B cell (primary cell): ENCODE measurements around the gene PDE4B. TPM values are rescaled to one million over a fixed set of nuclear protein-coding genes. Genes with fewer than 3 reads are reported as not detected.
"Not testable (repeated sequence)": the region's sequence is repeated elsewhere in the genome, so short reads cannot be mapped to it uniquely, and the experiment has no call there.

Source experiments
- ATAC-seq: fragments of 200-7000 bp; cut with Tn5 transposase; one replicate; pipeline ENCODE4 v1.10.0; 2021; ENCODE audit warnings: low read depth, mild to moderate bottlenecking, moderate number of reproducible peaks, moderate library complexity
- CTCF ChIA-PET: fragments of 350-600 bp; sonication (Branson Sonifier 250); formaldehyde crosslinking; loops from one replicate; lab custom pipeline; 2021; ENCODE audit warnings: antibody characterized with exemption, inconsistent platforms; lab: Charles Lee
- POLR2A ChIA-PET: fragments of 350-600 bp; sonication (Branson Sonifier 250); formaldehyde crosslinking; loops from one replicate; lab custom pipeline; 2021; ENCODE audit warnings: antibody characterized with exemption; lab: Charles Lee
- DNase-seq: peaks from one replicate; pipeline ENCODE4 v3.0.0; 2013
- H2AFZ ChIP-seq: 2 replicates; pipeline ENCODE4 v1.6.1; 2012; ENCODE audit warnings: mild to moderate bottlenecking, low read depth, low read length; ENCODE audit not compliant: insufficient read depth, poor library complexity, severe bottlenecking
- H3K27ac ChIP-seq, 2 donors: 1 replicate in 1 of 2; 2 replicates in 1 of 2; pipeline ENCODE4 v1.5.1; 2012 to 2013; ENCODE audit warnings: low read length in 2 of 2, mild to moderate bottlenecking in 2 of 2, moderate library complexity in 1 of 2
- H3K27me3 ChIP-seq, 4 experiments: fragments of 200-600 bp in 1 of 4; sonication (generic) in 1 of 4; replicated peaks in 1 of 4; 1 replicate in 2 of 4; 2 replicates in 2 of 4; pipeline versions ENCODE4 v1.6.1 to v1.7.0; 2013 to 2016; ENCODE audit warnings: low read length in 3 of 4, mild to moderate bottlenecking in 2 of 4, mixed read lengths in 1 of 4, moderate library complexity in 1 of 4; ENCODE audit not compliant: insufficient read depth in 4 of 4, control insufficient read depth in 3 of 4; ENCODE audit errors: control extremely low read depth in 1 of 4
- H3K36me3 ChIP-seq, 2 experiments: replicated peaks in 1 of 2; 1 replicate in 1 of 2; 2 replicates in 1 of 2; pipeline versions ENCODE4 v1.6.1 to v1.7.1; 2013; ENCODE audit warnings: low read length in 1 of 2; ENCODE audit not compliant: insufficient read depth in 2 of 2, control insufficient read depth in 1 of 2; ENCODE audit errors: control extremely low read depth in 1 of 2, extremely low read depth in 1 of 2
- H3K4me1 ChIP-seq, 2 donors: fragments of 200-600 bp in 1 of 2; sonication (generic) in 1 of 2; 1 replicate in 1 of 2; 2 replicates in 1 of 2; pipeline versions ENCODE4 v1.5.1 to v1.6.1; 2013 to 2017; ENCODE audit warnings: low read length in 2 of 2; ENCODE audit not compliant: control insufficient read depth in 2 of 2, insufficient read depth in 2 of 2
- H3K4me2 ChIP-seq: replicated peaks from 2 replicates; pipeline ENCODE3; 2012; ENCODE audit warnings: mild to moderate bottlenecking, low read depth, low read length; ENCODE audit not compliant: poor library complexity, severe bottlenecking
- H3K4me3 ChIP-seq, 5 experiments: fragments of 200-600 bp in 1 of 5; sonication (generic) in 1 of 5; 1 replicate in 3 of 5; 2 replicates in 2 of 5; pipeline versions ENCODE4 v1.5.1 to v1.7.0; 2011 to 2016; ENCODE audit warnings: low read length in 4 of 5, mild to moderate bottlenecking in 4 of 5, low read depth in 2 of 5, control low read depth in 1 of 5, moderate library complexity in 1 of 5; ENCODE audit not compliant: insufficient read depth in 1 of 5; ENCODE audit errors: control extremely low read depth in 1 of 5, extremely low read depth in 1 of 5
- H3K79me2 ChIP-seq: fragments of 200-600 bp; sonication (generic); one replicate; pipeline ENCODE4 v1.6.0; 2016; ENCODE audit warnings: low read length; ENCODE audit not compliant: control insufficient read depth, insufficient read depth
- H3K9ac ChIP-seq: fragments of 200-600 bp; sonication (generic); 2 replicates; pipeline ENCODE4 v1.6.1; 2017; ENCODE audit warnings: mild to moderate bottlenecking, low read length, moderate library complexity
- H3K9me3 ChIP-seq, 3 donors: one replicate each; pipeline versions ENCODE4 v1.6.1 to v1.7.1; 2013; ENCODE audit warnings: low read length in 2 of 3; ENCODE audit not compliant: control insufficient read depth in 2 of 3, insufficient read depth in 1 of 3; ENCODE audit errors: control extremely low read depth in 1 of 3
- H4K20me1 ChIP-seq: 2 replicates; pipeline ENCODE4 v1.6.0; 2012; ENCODE audit warnings: mild to moderate bottlenecking, low read length; ENCODE audit not compliant: insufficient read depth, control insufficient read depth, poor library complexity, severe bottlenecking
- H3K27ac Mint-ChIP-seq: one replicate; pipeline ENCODE4 v1.8.0; 2021; ENCODE audit warnings: mixed read lengths
- H3K27me3 Mint-ChIP-seq: one replicate; pipeline ENCODE4 v1.8.0; 2021; ENCODE audit warnings: mixed read lengths
- H3K4me1 Mint-ChIP-seq: one replicate; pipeline ENCODE4 v1.8.0; 2021; ENCODE audit warnings: mixed read lengths
- H3K4me3 Mint-ChIP-seq: one replicate; pipeline ENCODE4 v1.8.0; 2021; ENCODE audit warnings: mixed read lengths
- H3K9me3 Mint-ChIP-seq: one replicate; pipeline ENCODE4 v1.8.0; 2022; ENCODE audit warnings: mixed read lengths; ENCODE audit not compliant: insufficient read depth
- EZH2 ChIP-seq: IDR thresholded peaks from 2 replicates; pipeline ENCODE4 v1.6.1; 2012; ENCODE audit warnings: borderline replicate concordance, low read depth, mild to moderate bottlenecking, moderate library complexity, low read length; ENCODE audit not compliant: insufficient read depth, poor library complexity, severe bottlenecking
- WGBS: methylation state at CpG from one replicate; pipeline ENCODE4 v1.1.5; 2013; ENCODE audit warnings: missing lambda C conversion rate; ENCODE audit not compliant: insufficient coverage; 5-methylcytosine and 5-hydroxymethylcytosine counted together
- intact Hi-C: fragments of 100-400 bp; cut with micrococcal nuclease; formaldehyde crosslinking; loops from one replicate; pipeline ENCODE4 v1.10.0; 2022
- polyA plus RNA-seq: library from polyadenylated mRNA; depleted of rRNA; stranded (reverse); fragments of >200 nt; gene quantifications from 2 replicates; pipeline ENCODE4 v1.2.3, GENCODE V29; 2012
- total RNA-seq, 2 donors: library from RNA; stranded (reverse); fragments of 120-200 nt in 1 of 2; gene quantifications; 1 replicate in 1 of 2; 2 replicates in 1 of 2; pipeline versions ENCODE4 v1.2.3 to v1.2.4, GENCODE V29; 2013 to 2022
- TF ChIP-seq, protein P1 (sequence below): fragments of 200-600 bp; IDR thresholded peaks from one replicate; pipeline ENCODE4 v1.8.0; 2022; ENCODE audit warnings: antibody characterized with exemption, mild to moderate bottlenecking

The PDE4B gene
- total and polyA plus RNA-seq, 2 donors (not counting 1 experiment from before 2014, with no cell fraction given), result 63.7 to 242 TPM

DNA sequence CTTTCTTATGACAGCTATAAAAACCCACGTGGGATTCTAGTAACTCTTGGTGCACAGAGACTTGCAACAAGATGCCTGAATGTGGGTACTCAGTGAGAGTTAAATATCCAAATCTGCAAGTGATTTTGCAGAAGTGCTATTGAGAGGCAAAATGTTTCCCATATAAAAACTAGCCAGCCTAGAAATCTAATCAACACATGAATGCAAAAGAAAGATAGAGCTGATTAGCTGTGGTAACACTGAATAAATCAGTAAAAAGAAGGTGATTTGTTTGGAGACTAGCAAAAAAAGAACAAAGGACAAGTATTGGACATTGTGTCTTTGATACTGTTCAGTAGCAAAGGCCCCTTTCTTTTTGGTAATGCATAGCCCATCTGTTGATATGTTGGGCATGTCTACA is 527.5 kb downstream of the PDE4B start:
- WGBS, result 80% methylated on average over 1 of the region's 1 CpG
- Mint-ChIP-seq H3K27me3 (no peaks in the 10 kb centered on the region), H3K27ac (no peak overlapping the region), H3K4me1 (peaks cover 14% of the 10 kb centered on the region), H3K4me3 (no peak overlapping the region), H3K9me3 (no peaks in the 10 kb centered on the region)
- ATAC-seq, result no peak
- Histone ChIP-seq H3K4me1 (peaks cover 8 to 13% of the 10 kb centered on the region in 2 donors), H4K20me1 (no peaks in the 10 kb centered on the region), H3K4me3 (no peak overlapping the region), H3K27ac (no peak overlapping the region), H3K79me2 (no peaks in the 10 kb centered on the region), H2AFZ (no peak overlapping the region), H3K4me2 (no peak overlapping the region), H3K27me3 (no peaks in the 10 kb centered on the region), H3K9me3 (no peaks in the 10 kb centered on the region), H3K36me3 (no peaks in the 10 kb centered on the region), H3K9ac (no peak overlapping the region)
- ChIA-PET POLR2A (interaction anchor here (1.1 kb wide), 1 partner anchor 11 kb away, joined by 3 read pairs; no protein-coding TSS in a partner anchor), CTCF (interaction anchor here (1.4 kb wide), 1 partner anchor 32 kb away, joined by 3 read pairs; no protein-coding TSS in a partner anchor)
- intact Hi-C loops, result no loop called here
- TF ChIP-seq EZH2, result no peak
- TF ChIP-seq, protein P1, sequence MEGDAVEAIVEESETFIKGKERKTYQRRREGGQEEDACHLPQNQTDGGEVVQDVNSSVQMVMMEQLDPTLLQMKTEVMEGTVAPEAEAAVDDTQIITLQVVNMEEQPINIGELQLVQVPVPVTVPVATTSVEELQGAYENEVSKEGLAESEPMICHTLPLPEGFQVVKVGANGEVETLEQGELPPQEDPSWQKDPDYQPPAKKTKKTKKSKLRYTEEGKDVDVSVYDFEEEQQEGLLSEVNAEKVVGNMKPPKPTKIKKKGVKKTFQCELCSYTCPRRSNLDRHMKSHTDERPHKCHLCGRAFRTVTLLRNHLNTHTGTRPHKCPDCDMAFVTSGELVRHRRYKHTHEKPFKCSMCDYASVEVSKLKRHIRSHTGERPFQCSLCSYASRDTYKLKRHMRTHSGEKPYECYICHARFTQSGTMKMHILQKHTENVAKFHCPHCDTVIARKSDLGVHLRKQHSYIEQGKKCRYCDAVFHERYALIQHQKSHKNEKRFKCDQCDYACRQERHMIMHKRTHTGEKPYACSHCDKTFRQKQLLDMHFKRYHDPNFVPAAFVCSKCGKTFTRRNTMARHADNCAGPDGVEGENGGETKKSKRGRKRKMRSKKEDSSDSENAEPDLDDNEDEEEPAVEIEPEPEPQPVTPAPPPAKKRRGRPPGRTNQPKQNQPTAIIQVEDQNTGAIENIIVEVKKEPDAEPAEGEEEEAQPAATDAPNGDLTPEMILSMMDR, result no peak
- DNase-seq, result no peak

DNA sequence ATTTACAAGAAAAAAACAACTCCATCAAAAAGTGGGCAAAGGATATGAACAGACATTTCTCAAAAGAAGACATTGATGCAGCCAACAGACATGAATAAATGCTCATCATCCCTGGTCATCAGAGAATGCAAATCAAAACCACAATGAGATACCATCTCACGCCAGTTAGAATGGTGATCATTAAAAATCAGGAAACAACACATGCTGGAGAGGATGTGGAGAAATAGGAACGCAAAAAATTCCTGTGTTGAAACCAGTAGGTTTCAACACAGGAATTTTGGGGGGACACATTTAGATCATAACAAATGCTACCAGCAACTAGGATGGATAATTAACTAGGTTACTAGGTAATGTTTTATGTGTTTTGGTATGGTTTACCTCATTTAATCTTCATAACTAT is 529.8 kb downstream of the PDE4B start:
- H3K9me3 ChIP-seq, H3K4me1 ChIP-seq, intact Hi-C loops, H3K27me3 ChIP-seq, H3K79me2 ChIP-seq, H3K27ac ChIP-seq, H4K20me1 ChIP-seq, H3K4me2 ChIP-seq, H3K4me3 Mint-ChIP-seq, H3K4me3 ChIP-seq, DNase-seq, H3K27me3 Mint-ChIP-seq, H3K9me3 Mint-ChIP-seq, H3K36me3 ChIP-seq, H3K27ac Mint-ChIP-seq, H3K9ac ChIP-seq, H2AFZ ChIP-seq, ATAC-seq: not testable (repeated sequence)
- POLR2A ChIA-PET, result interaction anchor here (1.1 kb wide), 1 partner anchor 9 kb away, joined by 4 read pairs; no protein-coding TSS in a partner anchor
- H3K4me1 Mint-ChIP-seq, result peaks cover 13% of the 10 kb centered on the region
- CTCF ChIA-PET, result interaction anchor here (1.2 kb wide), 1 partner anchor 9 kb away, joined by 4 read pairs; no protein-coding TSS in a partner anchor
- WGBS, result no CpG with 5 or more reads among the region's 2 CpGs
